ENCODE data around the gene NDUFB2.
A peak's percentile ranks its signal among the peaks of the same experiment; 100 is the strongest.

NDUFB2 gene

DNA sequence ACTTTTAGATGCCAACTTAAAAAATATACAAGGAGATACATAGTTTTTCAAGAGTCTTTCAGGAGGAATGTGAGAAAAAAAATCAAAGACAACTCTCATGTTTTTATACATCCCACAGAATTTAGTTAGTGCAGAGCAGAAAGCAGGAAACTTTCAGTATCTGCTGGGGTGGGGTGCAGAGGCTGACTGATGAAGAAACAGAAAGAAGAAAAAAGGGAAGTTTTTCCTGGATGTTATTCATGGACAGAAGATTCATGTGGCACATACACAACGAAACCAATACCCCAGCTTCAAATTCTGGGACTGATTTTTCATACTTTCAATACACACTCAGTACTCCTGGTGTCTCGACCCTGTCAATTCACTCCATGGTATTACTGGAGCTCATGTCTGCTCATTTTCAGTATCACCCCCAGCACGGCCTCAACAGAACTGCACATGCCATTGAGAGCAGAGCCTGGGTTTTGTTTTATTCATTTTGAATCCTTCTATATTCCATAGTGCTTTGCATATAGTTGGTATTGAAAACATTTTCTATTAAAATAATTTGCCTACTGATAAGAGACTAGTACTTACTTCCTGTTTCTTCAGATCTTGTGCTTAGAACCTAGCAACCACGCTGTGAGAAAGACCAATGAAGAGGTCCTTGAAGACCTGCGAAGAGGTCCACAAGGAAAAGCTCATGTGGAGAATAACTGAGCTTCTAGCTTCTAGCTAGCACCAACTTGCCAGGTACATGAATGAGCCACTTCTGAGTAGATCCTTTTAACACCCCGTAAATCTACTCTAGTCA is 49.0 kb downstream of the NDUFB2 start:
- peak; percentile 85 for DNase-seq

- DNase-seq, result no peak
These were observed 50.2 kb downstream of the NDUFB2 start for GRCh38 chr7:140746751-140747150.

- DNase-seq, result no peak
These were observed 56.0 kb downstream of the NDUFB2 start for GRCh38 chr7:140752533-140752932.

DNA sequence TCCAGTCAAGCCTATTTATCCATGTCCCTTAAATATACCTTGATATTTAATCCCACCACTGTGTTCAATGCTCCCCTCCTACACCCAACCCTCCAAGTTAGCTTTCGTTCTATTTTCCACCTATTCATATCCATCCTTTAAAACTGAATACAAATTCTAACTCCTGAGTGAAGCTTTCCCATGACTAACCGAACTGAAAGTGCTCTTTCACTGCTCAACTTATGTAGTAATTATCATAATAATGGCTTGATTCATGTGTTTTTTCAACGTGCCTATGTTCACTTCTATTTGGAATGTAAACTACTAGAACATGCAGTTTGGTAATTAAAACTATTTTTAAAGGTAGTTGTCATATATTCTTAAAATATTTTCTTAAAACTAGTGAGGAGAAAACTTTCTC is 58.0 kb downstream of the NDUFB2 start:
- DNase-seq, result no peak
